ENCODE data around the gene WDR37.

The WDR37 gene

GRCh38 chr10:1074748-1075308 is 18.6 kb downstream of the WDR37 start:
- DNase-seq = no peak

GRCh38 chr10:1078668-1079067 is 22.5 kb downstream of the WDR37 start:
- no peak for DNase-seq

DNA sequence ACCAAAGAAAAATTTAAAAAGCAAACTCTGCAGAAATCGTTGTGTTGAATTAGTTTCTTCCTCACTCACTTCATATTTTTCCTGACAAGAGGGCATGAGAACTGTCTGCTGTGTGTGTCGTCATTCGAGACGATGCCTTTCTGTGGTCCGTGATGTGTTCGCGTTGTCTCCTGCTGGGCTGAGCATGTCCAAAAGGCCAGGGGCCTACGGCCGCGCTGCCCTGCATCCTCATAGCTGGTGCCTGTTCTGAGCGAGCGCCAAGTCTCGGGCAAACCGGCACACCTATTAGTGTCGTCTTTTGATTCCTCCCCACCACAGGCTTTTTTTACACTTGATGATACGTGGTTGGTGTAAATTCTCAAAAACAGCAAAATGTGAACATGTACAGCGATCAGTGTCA is 27.4 kb downstream of the WDR37 start:
- no peak for DNase-seq

GRCh38 chr10:1084011-1084950 is 28.1 kb downstream of the WDR37 start:
- DNase-seq = no peak

DNA sequence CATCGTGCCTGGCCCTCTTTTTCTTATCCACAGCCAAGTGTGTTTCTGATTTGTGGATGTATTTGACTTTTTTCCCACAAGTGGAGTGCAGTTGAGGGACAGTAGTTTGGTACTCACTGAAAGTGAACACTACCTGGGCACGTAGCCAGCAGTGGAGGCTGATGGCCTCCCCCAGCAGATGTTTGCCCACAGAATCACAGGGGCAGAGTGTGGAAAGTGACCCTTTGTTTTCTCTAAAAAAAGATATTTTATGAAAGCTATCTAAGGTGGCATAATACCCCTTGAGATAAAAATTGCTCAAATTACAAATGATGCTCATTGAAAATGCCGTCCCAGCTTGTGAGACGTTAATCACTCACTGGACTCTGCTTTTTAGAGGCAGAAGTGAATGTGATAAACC is 29.1 kb downstream of the WDR37 start:
- DNase-seq = no peak

GRCh38 chr10:1086787-1087186 is 30.6 kb downstream of the WDR37 start:
- no peak for DNase-seq

DNA sequence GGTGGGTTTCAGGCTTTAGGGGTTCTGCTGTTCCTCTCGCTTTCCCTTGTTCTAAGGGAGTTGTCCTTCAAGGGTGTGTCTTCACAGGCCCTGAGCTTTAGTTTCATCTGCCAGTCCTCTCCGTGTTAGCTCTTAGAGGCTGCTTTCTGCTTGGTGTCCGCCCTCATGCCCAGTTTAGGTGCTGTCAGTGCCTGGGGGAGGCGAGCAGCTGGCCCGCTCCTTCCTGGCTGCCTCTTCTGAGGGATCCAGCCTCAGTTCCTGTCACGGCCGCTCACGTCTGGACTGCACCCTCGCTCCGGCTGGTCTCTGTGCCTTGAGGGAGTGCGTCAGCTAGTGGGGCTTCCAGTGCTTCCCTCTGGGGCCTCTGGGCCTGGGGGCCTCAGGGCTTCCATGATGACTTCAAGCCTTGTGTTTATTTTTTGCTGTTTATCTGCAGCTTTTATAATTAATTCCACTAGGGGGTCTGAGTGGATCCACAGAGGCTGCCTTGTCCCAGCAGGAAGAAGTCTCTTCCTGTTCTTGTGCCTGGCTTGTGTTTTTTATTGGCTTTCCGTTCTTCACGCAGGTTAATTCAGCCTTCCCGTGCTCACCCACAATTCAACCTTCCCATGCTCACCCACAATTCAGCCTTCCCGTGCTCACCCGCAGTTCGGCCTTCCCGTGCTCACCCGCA is 33.0 kb downstream of the WDR37 start:
- no peak for DNase-seq

DNA sequence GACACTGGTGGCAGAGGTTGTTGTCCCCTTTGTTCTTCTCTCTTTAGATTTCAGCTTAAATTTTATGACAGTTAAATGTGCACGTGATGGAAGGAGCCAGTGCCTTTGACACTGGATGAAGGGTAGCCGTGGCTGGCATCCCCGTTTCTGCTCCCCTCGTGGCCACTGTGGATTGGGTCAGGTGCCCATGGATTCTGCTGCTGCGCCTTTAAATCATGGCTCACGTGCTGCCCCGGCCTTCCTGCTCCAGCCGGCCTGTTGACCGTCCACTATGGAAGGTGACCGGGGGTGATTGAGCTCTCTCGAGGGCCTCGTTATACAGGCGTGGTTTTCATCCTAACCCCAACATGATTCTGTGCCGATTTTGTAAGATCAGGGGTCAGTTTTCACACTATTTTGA is 34.5 kb downstream of the WDR37 start:
- DNase-seq = no peak

GRCh38 chr10:1093696-1094095 is 37.5 kb downstream of the WDR37 start:
- no peak for DNase-seq

- DNase-seq = no peak
These were observed 38.2 kb downstream of the WDR37 start for GRCh38 chr10:1094112-1095057.

- DNase-seq = no peak
These were observed 39.3 kb downstream of the WDR37 start for GRCh38 chr10:1095498-1095897.

GRCh38 chr10:1096287-1096889 is 40.2 kb downstream of the WDR37 start:
- DNase-seq = no peak

DNA sequence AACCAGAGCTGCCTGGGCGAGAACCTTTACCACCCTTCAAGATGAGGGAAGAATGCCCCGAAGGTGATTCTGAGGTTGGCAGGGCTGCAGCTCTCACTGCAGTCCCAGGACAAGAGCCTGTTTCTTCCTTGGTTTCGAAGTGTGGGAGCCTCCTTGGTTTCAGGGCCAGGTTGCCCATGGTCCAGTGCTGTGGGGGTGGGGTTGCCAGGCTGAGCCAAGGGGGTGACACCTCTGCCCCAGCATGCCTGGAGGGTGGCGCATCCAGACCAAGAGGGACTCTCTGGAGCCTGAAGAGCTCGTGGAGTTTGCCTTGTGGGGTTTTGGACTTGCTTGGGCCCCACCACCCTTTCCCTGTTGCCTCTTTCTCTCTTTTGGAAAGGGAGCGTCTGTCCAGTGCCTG is 41.3 kb downstream of the WDR37 start:
- no peak for DNase-seq

- no peak for DNase-seq
These were observed 44.0 kb downstream of the WDR37 start for GRCh38 chr10:1100143-1100542.

DNA sequence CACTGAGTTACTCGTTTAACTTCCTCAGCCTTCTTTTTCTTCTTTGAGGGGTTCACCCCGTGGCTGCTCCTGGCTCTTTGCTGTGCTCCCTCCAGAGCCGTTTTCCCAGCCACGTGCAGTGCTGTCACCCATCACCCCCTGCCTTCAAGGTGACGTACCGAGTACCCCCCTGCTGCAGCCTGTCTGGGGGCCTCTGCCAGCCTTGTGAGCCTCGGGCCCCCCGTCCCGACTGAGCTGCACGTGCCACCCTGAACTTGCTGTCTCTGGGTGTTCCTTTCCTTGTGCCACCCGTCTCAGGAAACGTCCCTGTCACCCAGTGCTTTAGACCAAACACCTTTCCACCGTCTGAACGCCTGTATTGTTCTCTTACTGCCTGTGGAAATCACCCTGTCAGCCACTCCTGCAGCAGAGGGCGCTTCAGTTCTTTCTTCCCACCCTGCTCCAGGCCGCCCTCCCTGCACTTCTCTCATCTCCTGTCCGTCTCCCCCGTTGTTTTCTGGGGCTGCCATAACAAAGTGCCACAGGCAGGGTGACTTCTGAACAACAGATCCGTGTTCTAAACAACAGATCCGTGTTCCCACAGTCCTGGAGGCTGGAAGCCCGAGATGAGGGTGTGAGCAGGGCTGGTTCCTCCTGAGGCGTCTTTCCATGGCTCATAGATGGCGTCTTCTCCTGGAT is 44.6 kb downstream of the WDR37 start:
- no peak for DNase-seq

DNA sequence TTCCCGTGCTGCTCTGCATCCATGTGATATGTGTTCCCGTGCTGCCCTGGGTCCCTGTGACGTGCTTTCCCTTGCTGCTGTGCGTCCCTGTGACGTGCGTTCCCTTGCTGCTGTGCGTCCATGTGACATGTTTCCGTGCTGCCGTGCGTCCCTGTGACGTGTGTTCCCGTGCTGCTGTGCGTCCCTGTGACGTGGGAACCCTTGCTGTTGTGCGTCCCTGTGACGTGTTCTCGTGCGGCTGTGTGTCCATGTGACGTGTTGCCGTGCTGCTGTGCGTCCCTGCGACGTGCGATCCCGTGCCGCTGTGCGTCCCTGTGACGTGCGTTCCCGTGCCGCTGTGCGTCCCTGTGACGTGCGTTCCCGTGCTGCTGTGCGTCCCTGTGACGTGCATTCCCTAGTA is 45.8 kb downstream of the WDR37 start:
- DNase-seq = no peak

DNA sequence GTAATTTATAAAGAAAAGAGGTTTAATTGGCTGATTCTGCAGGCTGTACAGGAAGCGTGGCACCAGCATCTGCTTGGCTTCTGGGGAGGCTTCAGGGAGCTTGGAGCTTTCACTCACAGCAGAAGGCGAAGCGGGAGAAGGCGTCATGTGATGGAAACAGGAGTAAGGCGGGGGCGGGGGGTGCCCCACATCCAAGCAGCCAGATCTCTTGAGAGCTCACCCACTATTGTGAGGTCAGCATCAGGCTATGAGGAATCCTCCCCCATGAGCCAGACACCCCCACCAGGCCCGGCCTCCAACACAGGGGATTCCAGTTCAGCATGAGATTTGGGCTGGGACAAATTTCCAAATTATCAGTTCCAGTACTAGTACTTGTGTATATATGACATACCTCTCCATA is 46.2 kb downstream of the WDR37 start:
- DNase-seq = no peak

DNA sequence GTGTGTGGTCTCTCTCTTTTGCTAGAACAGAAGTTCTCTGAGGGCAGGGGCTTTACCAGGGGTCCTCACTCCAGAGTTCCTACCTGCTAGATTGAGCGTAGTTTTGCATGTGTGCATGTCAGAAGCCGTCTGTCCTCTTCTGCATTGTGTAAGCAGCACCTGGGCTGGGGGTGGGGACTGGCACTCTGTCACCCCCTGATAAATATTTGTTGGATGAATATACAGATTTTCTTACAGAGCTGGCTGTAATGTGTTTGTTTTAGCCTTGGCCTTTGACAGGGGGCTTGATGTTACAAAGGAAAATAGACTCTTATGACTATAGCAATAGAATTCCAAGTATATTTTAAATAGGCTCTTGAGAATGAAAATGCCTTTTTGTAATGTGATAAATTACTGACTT is 46.6 kb downstream of the WDR37 start:
- no peak for DNase-seq

DNA sequence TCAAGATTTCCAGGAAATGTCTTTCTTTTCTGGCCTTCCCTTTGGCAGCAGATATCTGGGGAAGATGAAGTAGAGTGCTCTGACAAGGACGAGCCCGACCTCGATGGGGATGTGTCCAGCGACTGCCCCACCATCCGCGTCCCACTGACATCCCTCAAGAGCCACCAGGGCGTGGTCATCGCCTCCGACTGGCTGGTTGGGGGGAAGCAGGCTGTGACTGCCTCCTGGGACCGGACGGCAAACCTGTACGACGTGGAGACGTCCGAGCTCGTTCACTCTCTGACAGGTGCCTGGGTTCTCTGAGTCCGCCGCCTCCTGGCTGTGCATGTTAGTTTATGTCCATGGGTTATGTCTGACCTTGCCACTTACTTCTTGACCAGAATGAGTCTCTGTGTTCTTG is 47.4 kb downstream of the WDR37 start:
- DNase-seq = no peak

DNA sequence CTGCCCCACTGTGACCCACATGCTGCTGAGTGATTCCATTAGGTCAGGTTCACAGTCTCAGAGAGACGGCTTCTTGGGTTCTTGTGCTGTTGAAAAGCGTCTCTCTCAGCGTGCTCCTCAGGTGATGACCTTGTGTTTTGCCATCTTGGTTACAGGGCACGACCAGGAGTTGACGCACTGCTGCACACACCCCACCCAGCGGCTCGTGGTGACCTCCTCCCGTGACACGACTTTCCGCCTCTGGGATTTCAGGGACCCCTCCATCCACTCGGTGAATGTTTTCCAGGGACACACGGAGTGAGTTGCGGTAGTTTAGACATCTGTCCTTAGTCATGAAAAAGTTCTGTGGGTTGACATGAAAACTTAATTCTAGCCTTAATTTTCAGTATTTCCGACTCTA is 48.8 kb downstream of the WDR37 start:
- no peak for DNase-seq

- no peak for DNase-seq
These were observed 50.8 kb downstream of the WDR37 start for GRCh38 chr10:1107004-1107403.

DNA sequence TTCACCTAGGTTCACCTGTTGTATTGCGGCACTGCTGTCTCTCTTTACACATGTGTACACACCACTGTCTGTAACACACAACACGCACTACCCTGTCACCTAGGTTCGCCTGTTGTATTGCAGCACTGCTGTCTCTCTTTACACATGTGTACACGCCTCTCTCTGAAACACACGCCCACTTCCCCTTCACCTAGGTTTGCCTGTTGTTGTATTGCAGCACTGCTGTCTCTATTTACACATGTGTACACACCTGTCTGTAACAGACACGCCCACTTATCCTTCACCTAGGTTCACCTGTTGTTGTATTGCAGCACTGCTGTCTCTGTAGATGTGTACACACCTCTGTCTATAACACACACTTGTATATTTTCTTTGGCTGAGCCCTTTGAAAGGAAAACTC is 51.5 kb downstream of the WDR37 start:
- peak; percentile 41 for DNase-seq
